AG08395 (cell line): ENCODE results near the gene ARG2.
A peak's percentile ranks its signal among the peaks of the same experiment; 100 is the strongest.
"Not testable (repeated sequence)": the region's sequence is repeated elsewhere in the genome, so short reads cannot be mapped to it uniquely, and the experiment has no call there.

Experiments used
- DNase-seq: peaks from one replicate; pipeline ENCODE4 v3.0.0; 2012; ENCODE audit warnings: mixed read lengths, low spot score

Gene ARG2

GRCh38 chr14:67586369-67586768 lies 33.4 kb upstream of the ARG2 start:
- no peak for DNase-seq

GRCh38 chr14:67589204-67589770 lies 30.4 kb upstream of the ARG2 start:
- DNase-seq: no peak

- DNase-seq: not testable (repeated sequence)
Observed at GRCh38 chr14:67593650-67594049, 26.1 kb upstream of the ARG2 start.

- DNase-seq: no peak
Observed at GRCh38 chr14:67595392-67595791, 24.3 kb upstream of the ARG2 start.

- peak; percentile 96 for DNase-seq
Observed at GRCh38 chr14:67599698-67600561, 19.8 kb upstream of the ARG2 start, which contains the start of gene PIGH. TSS of gene PIGH (minus strand) at chr14:67600268. CDS start at chr14:67600203, 65 bp downstream.

GRCh38 chr14:67600562-67600974 lies 19.2 kb upstream of the ARG2 start:
- not testable (repeated sequence) for DNase-seq

- no peak for DNase-seq
Observed at GRCh38 chr14:67602076-67602475, 17.6 kb upstream of the ARG2 start.

- DNase-seq: no peak
Observed at GRCh38 chr14:67602995-67603545, 16.6 kb upstream of the ARG2 start.

GRCh38 chr14:67607646-67608045 lies 12.1 kb upstream of the ARG2 start:
- DNase-seq: no peak

- no peak for DNase-seq
Observed at GRCh38 chr14:67609642-67610310, 9.9 kb upstream of the ARG2 start.

- DNase-seq: no peak
Observed at GRCh38 chr14:67610491-67610890, 9.2 kb upstream of the ARG2 start.

GRCh38 chr14:67618617-67619063 lies 1.1 kb upstream of the ARG2 start:
- peak; percentile 80 for DNase-seq

GRCh38 chr14:67620217-67620785 lies 581 bp downstream of the ARG2 start:
- DNase-seq: no peak

- peak; percentile 79 for DNase-seq
Observed at GRCh38 chr14:67622675-67623074, 3.0 kb downstream of the ARG2 start.

GRCh38 chr14:67623114-67623513 lies 3.4 kb downstream of the ARG2 start:
- DNase-seq: peak; percentile 34

GRCh38 chr14:67626131-67626530 lies 6.4 kb downstream of the ARG2 start:
- DNase-seq: not testable (repeated sequence)

- no peak for DNase-seq
Observed at GRCh38 chr14:67627519-67627918, 7.8 kb downstream of the ARG2 start.

- no peak for DNase-seq
Observed at GRCh38 chr14:67630186-67630585, 10.5 kb downstream of the ARG2 start.

- DNase-seq: no peak
Observed at GRCh38 chr14:67630938-67631337, 11.2 kb downstream of the ARG2 start.

- DNase-seq: no peak
Observed at GRCh38 chr14:67633451-67634147, 13.9 kb downstream of the ARG2 start.

GRCh38 chr14:67636361-67636919 lies 16.7 kb downstream of the ARG2 start:
- DNase-seq: no peak
